Measurements from ENCODE around the gene HELZ2. TPM values are rescaled to one million over a fixed set of nuclear protein-coding genes. Genes with fewer than 3 reads are reported as not detected.
"Not testable (repeated sequence)": the region's sequence is repeated elsewhere in the genome, so short reads cannot be mapped to it uniquely, and the experiment has no call there.

Gene HELZ2
- total and polyA plus RNA-seq, 2 experiments from 2014 or later, result 5.2 to 48.9 TPM

- H3K36me3 ChIP-seq (ENCODE audit: insufficient read depth); H4K20me1 ChIP-seq (replicated peaks; ENCODE audit: insufficient read depth); H3K27me3 ChIP-seq (ENCODE audit: insufficient read depth); H3K4me3 ChIP-seq; H3K9me2 ChIP-seq (ENCODE audit: insufficient read depth); H2AFZ ChIP-seq; H3K4me2 ChIP-seq; DNase-seq (ENCODE audit: low spot score); H3K4me1 ChIP-seq (ENCODE audit: insufficient read depth); H3K4me3 Mint-ChIP-seq; ATAC-seq; H3K27me3 Mint-ChIP-seq (ENCODE audit: insufficient read depth, low read depth, poor library complexity); H3K27ac Mint-ChIP-seq; H3K4me1 Mint-ChIP-seq; H3F3A ChIP-seq (replicated peaks; ENCODE audit: low read depth): not testable (repeated sequence)
- peaks cover 54% of the 10 kb centered on the region for H3K36me3 Mint-ChIP-seq (ENCODE audit: low read depth)
- 0 out of 2 replicates have a peak overlapping the region, but pooled peaks have one; percentile 26 for H3K27ac ChIP-seq (ENCODE audit: low read depth)
- H3K9me3 Mint-ChIP-seq, result peaks cover 16% of the 10 kb centered on the region
- TF ChIP-seq CTCF (conservative IDR thresholded peaks at IDR 0.05; ENCODE audit: low read depth in 2 of 2), result peak; percentile 49
- peaks cover 16% of the 10 kb centered on the region for H3K79me2 ChIP-seq (replicated peaks; ENCODE audit: insufficient read depth)
These were observed 40.0 kb upstream of the HELZ2 start for GRCh38 chr20:63613863-63614594.

- Histone ChIP-seq H3F3A (replicated peaks; ENCODE audit: low read depth) (no peaks in the 10 kb centered on the region), H3K79me2 (replicated peaks; ENCODE audit: insufficient read depth) (peaks cover 12% of the 10 kb centered on the region), H4K20me1 (replicated peaks; ENCODE audit: insufficient read depth) (no peaks in the 10 kb centered on the region; the same call in 1 of the 2 replicates), H3K9me2 (ENCODE audit: insufficient read depth) (no peaks in the 10 kb centered on the region), H3K27ac (ENCODE audit: low read depth) (no peak overlapping the region), H2AFZ (no peak overlapping the region), H3K4me2 (no peak overlapping the region), H3K27me3 (ENCODE audit: insufficient read depth) (no peaks in the 10 kb centered on the region), H3K36me3 (ENCODE audit: insufficient read depth) (no peaks in the 10 kb centered on the region; the same call in 1 of the 2 replicates), H3K4me1 (ENCODE audit: insufficient read depth) (no peaks in the 10 kb centered on the region), H3K4me3 (no peak overlapping the region)
- H3K9me3 Mint-ChIP-seq, result peaks cover 16% of the 10 kb centered on the region
- no peak overlapping the region for H3K27ac Mint-ChIP-seq
- H3K4me1 Mint-ChIP-seq, result no peaks in the 10 kb centered on the region
- ATAC-seq (no peak), DNase-seq (ENCODE audit: low spot score) (no peak)
- peaks cover 2% of the 10 kb centered on the region for H3K27me3 Mint-ChIP-seq (ENCODE audit: insufficient read depth, low read depth, poor library complexity)
- no peak overlapping the region for H3K4me3 Mint-ChIP-seq
- peaks cover 40% of the 10 kb centered on the region for H3K36me3 Mint-ChIP-seq (ENCODE audit: low read depth)
- no peak for TF ChIP-seq REST (IDR thresholded peaks at IDR 0.05; ENCODE audit: unreplicated experiment)
- no peak for TF ChIP-seq ZNF462 (CRISPR knock-in tag; IDR thresholded peaks at IDR 0.05)
- TF ChIP-seq EZH2phosphoT487 (IDR thresholded peaks at IDR 0.05; ENCODE audit: unreplicated experiment), result no peak
- TF ChIP-seq POLR2AphosphoS5 (IDR thresholded peaks at IDR 0.05; ENCODE audit: low read depth), result no peak
- no peak for TF ChIP-seq JUNB (IDR thresholded peaks at IDR 0.05; ENCODE audit: unreplicated experiment)
- TF ChIP-seq CREB1 (CRISPR knock-in tag; IDR thresholded peaks at IDR 0.05; ENCODE audit: low read depth), result no peak
- TF ChIP-seq ZNF114 (CRISPR knock-in tag; IDR thresholded peaks at IDR 0.05), result no peak
These were observed 38.4 kb upstream of the HELZ2 start for GRCh38 chr20:63612276-63612931.
